Activated T-helper 2 cell treated with anti-CD3 and anti-CD28 coated beads, Interferon-gamma antibody, Interleukin-2, Interleukin-4, amounts not matched to agents 10 μg/mL and 5 μg/mL and 100 μg/mL, durations not matched to agents 14 hours and 24 hours and 36 hours (primary cell): ENCODE data around the gene OR10J1. TPM values are rescaled to one million over a fixed set of nuclear protein-coding genes. Genes with fewer than 3 reads are reported as not detected.

Experiments used
- DNase-seq: peaks from one replicate; pipeline ENCODE4 v3.0.0; 2021; ENCODE audit warnings: low spot score
- H3K27ac Mint-ChIP-seq: one replicate; pipeline ENCODE4 v1.8.0; 2021; ENCODE audit warnings: mixed read lengths
- H3K27me3 Mint-ChIP-seq: one replicate; pipeline ENCODE4 v1.8.0; 2021; ENCODE audit warnings: low read depth, mixed read lengths
- H3K36me3 Mint-ChIP-seq: one replicate; pipeline ENCODE4 v1.8.0; 2021; ENCODE audit warnings: low read depth, mixed read lengths
- H3K4me1 Mint-ChIP-seq: one replicate; pipeline ENCODE4 v1.8.0; 2021; ENCODE audit warnings: low read depth, mixed read lengths
- H3K4me3 Mint-ChIP-seq: one replicate; pipeline ENCODE4 v1.8.0; 2021; ENCODE audit warnings: low read depth, mild to moderate bottlenecking, moderate library complexity, mixed read lengths
- H3K9me3 Mint-ChIP-seq: one replicate; pipeline ENCODE4 v1.8.0; 2021; ENCODE audit warnings: mixed read lengths
- intact Hi-C: fragments of 100-400 bp; cut with micrococcal nuclease; formaldehyde crosslinking; loops from one replicate; pipeline ENCODE4 v1.15.1; 2023
- total RNA-seq: library from RNA; stranded (reverse); gene quantifications from 2 replicates; pipeline ENCODE4 v1.2.3, GENCODE V29; 2022

The OR10J1 gene
- not detected in 2 replicates for total RNA-seq

GRCh38 chr1:159439422-159439821 lies at the start of gene OR10J1:
Gene OR10J1, plus strand, starts transcription at chr1:159439722. Its CDS starts 70 bp downstream, at chr1:159439792.
- no peak for DNase-seq
- Mint-ChIP-seq H3K4me1 (no peaks in the 10 kb centered on the region), H3K9me3 (no peaks in the 10 kb centered on the region), H3K27ac (no peak within 1 kb of the TSS), H3K4me3 (no peak within 1 kb of the TSS), H3K36me3 (no peaks in the 10 kb centered on the region), H3K27me3 (no peaks in the 10 kb centered on the region)
- intact Hi-C loops, result no loop called here

- no peaks in the 10 kb centered on the region for H3K36me3 Mint-ChIP-seq
- no peak overlapping the region for H3K4me3 Mint-ChIP-seq
- no peaks in the 10 kb centered on the region for H3K4me1 Mint-ChIP-seq
- H3K27me3 Mint-ChIP-seq, result no peaks in the 10 kb centered on the region
- no peaks in the 10 kb centered on the region for H3K9me3 Mint-ChIP-seq
- H3K27ac Mint-ChIP-seq, result no peak overlapping the region
- intact Hi-C loops, result no loop called here
- no peak for DNase-seq
Measured at GRCh38 chr1:159406821-159407220, 32.7 kb upstream of the OR10J1 start.

GRCh38 chr1:159408862-159409400 lies 30.6 kb upstream of the OR10J1 start:
- H3K27ac Mint-ChIP-seq, result no peak overlapping the region
- H3K36me3 Mint-ChIP-seq, result no peaks in the 10 kb centered on the region
- H3K4me1 Mint-ChIP-seq, result no peaks in the 10 kb centered on the region

GRCh38 chr1:159421821-159422220 lies 17.7 kb upstream of the OR10J1 start:
- no peak overlapping the region for H3K4me3 Mint-ChIP-seq
- no peaks in the 10 kb centered on the region for H3K4me1 Mint-ChIP-seq
- H3K36me3 Mint-ChIP-seq, result no peaks in the 10 kb centered on the region
- no peak for DNase-seq
- intact Hi-C loops, result no loop called here
- H3K9me3 Mint-ChIP-seq, result peaks cover 24% of the 10 kb centered on the region
- no peaks in the 10 kb centered on the region for H3K27me3 Mint-ChIP-seq
- H3K27ac Mint-ChIP-seq, result no peak overlapping the region

More at GRCh38 chr1:159408862-159409400, 30.6 kb upstream of the OR10J1 start:
- Mint-ChIP-seq H3K27me3 (no peaks in the 10 kb centered on the region), H3K4me3 (no peak overlapping the region), H3K9me3 (no peaks in the 10 kb centered on the region)
- intact Hi-C loops, result no loop called here
- no peak for DNase-seq

GRCh38 chr1:159428536-159428935 lies 11.0 kb upstream of the OR10J1 start:
- no peaks in the 10 kb centered on the region for H3K9me3 Mint-ChIP-seq

GRCh38 chr1:159429074-159429861 lies 10.3 kb upstream of the OR10J1 start:
- H3K36me3 Mint-ChIP-seq, result no peaks in the 10 kb centered on the region
- no peaks in the 10 kb centered on the region for H3K9me3 Mint-ChIP-seq
- intact Hi-C loops, result no loop called here
- H3K27ac Mint-ChIP-seq, result no peak overlapping the region
- H3K27me3 Mint-ChIP-seq, result no peaks in the 10 kb centered on the region
- no peaks in the 10 kb centered on the region for H3K4me1 Mint-ChIP-seq
- H3K4me3 Mint-ChIP-seq, result no peak overlapping the region
- DNase-seq, result no peak

More at GRCh38 chr1:159428536-159428935, 11.0 kb upstream of the OR10J1 start:
- no peak overlapping the region for H3K4me3 Mint-ChIP-seq
- intact Hi-C loops, result no loop called here
- DNase-seq, result no peak
- H3K27me3 Mint-ChIP-seq, result no peaks in the 10 kb centered on the region
- H3K4me1 Mint-ChIP-seq, result no peaks in the 10 kb centered on the region
- no peaks in the 10 kb centered on the region for H3K36me3 Mint-ChIP-seq
- no peak overlapping the region for H3K27ac Mint-ChIP-seq

- DNase-seq, result no peak
- Mint-ChIP-seq H3K9me3 (no peaks in the 10 kb centered on the region), H3K27me3 (no peaks in the 10 kb centered on the region), H3K4me3 (no peak overlapping the region), H3K4me1 (no peaks in the 10 kb centered on the region), H3K27ac (no peak overlapping the region), H3K36me3 (no peaks in the 10 kb centered on the region)
- intact Hi-C loops, result no loop called here
Measured at GRCh38 chr1:159430985-159431384, 8.5 kb upstream of the OR10J1 start.

- intact Hi-C loops, result no loop called here
- Mint-ChIP-seq H3K27ac (no peak within 1 kb of the TSS), H3K9me3 (no peaks in the 10 kb centered on the region), H3K27me3 (no peaks in the 10 kb centered on the region), H3K36me3 (no peaks in the 10 kb centered on the region), H3K4me1 (no peaks in the 10 kb centered on the region), H3K4me3 (no peak within 1 kb of the TSS)
- no peak for DNase-seq
Measured at GRCh38 chr1:159431904-159432303, 7.6 kb upstream of the OR10J1 start, which contains the start of gene OR10J4. Gene OR10J4, plus strand, starts transcription at chr1:159432204.

- Mint-ChIP-seq H3K4me3 (no peak overlapping the region), H3K4me1 (no peaks in the 10 kb centered on the region), H3K36me3 (no peaks in the 10 kb centered on the region), H3K27me3 (no peaks in the 10 kb centered on the region), H3K27ac (no peak overlapping the region), H3K9me3 (no peaks in the 10 kb centered on the region)
- intact Hi-C loops, result no loop called here
- no peak for DNase-seq
Measured at GRCh38 chr1:159436469-159436868, 3.1 kb upstream of the OR10J1 start.

- no peak overlapping the region for H3K27ac Mint-ChIP-seq
- no peaks in the 10 kb centered on the region for H3K27me3 Mint-ChIP-seq
- no peak overlapping the region for H3K4me3 Mint-ChIP-seq
- H3K9me3 Mint-ChIP-seq, result no peaks in the 10 kb centered on the region
- no peak for DNase-seq
- intact Hi-C loops, result no loop called here
- no peaks in the 10 kb centered on the region for H3K4me1 Mint-ChIP-seq
- H3K36me3 Mint-ChIP-seq, result no peaks in the 10 kb centered on the region
Measured at GRCh38 chr1:159441360-159441759, 1.8 kb downstream of the OR10J1 start.

GRCh38 chr1:159442428-159442827 lies 2.9 kb downstream of the OR10J1 start:
- no peaks in the 10 kb centered on the region for H3K36me3 Mint-ChIP-seq
- no peaks in the 10 kb centered on the region for H3K27me3 Mint-ChIP-seq
- no peaks in the 10 kb centered on the region for H3K9me3 Mint-ChIP-seq
- H3K27ac Mint-ChIP-seq, result no peak overlapping the region
- H3K4me3 Mint-ChIP-seq, result no peak overlapping the region
- no peaks in the 10 kb centered on the region for H3K4me1 Mint-ChIP-seq
- intact Hi-C loops, result no loop called here
- no peak for DNase-seq

GRCh38 chr1:159443066-159443750 lies 3.7 kb downstream of the OR10J1 start:
- intact Hi-C loops, result no loop called here
- peaks cover 6% of the 10 kb centered on the region for H3K9me3 Mint-ChIP-seq
- H3K36me3 Mint-ChIP-seq, result no peaks in the 10 kb centered on the region
- no peaks in the 10 kb centered on the region for H3K27me3 Mint-ChIP-seq
- no peak for DNase-seq
- H3K4me1 Mint-ChIP-seq, result no peaks in the 10 kb centered on the region
- H3K4me3 Mint-ChIP-seq, result no peak overlapping the region
- H3K27ac Mint-ChIP-seq, result no peak overlapping the region

- Mint-ChIP-seq H3K27me3 (no peaks in the 10 kb centered on the region), H3K36me3 (no peaks in the 10 kb centered on the region), H3K9me3 (peaks cover 9% of the 10 kb centered on the region), H3K4me3 (no peak overlapping the region), H3K4me1 (no peaks in the 10 kb centered on the region), H3K27ac (no peak overlapping the region)
- intact Hi-C loops, result no loop called here
- no peak for DNase-seq
Measured at GRCh38 chr1:159444511-159444910, 5.0 kb downstream of the OR10J1 start.
